ENCODE measurements around the gene CLDN2. TPM values are rescaled to one million over a fixed set of nuclear protein-coding genes. Genes with fewer than 3 reads are reported as not detected.
A peak's percentile ranks its signal among the peaks of the same experiment; 100 is the strongest.
"Not testable (repeated sequence)": the region's sequence is repeated elsewhere in the genome, so short reads cannot be mapped to it uniquely, and the experiment has no call there.

The CLDN2 gene
- not detected in 2 replicates for total RNA-seq

GRCh38 chrX:106919932-106920452 lies at the start of gene CLDN2:
Gene CLDN2 (plus strand): TSS chrX:106920402. CDS start chrX:106928229, 7,827 bp downstream.
- peaks cover 15% of the 10 kb centered on the region for H3K27me3 ChIP-seq (ENCODE audit: insufficient read depth, low read length)
- H3K4me1 ChIP-seq (ENCODE audit: insufficient read depth, low read length), result no peaks in the 10 kb centered on the region
- H3K27ac ChIP-seq (ENCODE audit: low read depth, low read length), result no peak within 1 kb of the TSS
- no peaks in the 10 kb centered on the region for H3K36me3 ChIP-seq (ENCODE audit: insufficient read depth, low read length)
- H3K79me2 ChIP-seq (ENCODE audit: insufficient read depth, low read length), result no peaks in the 10 kb centered on the region
- H4K20me1 ChIP-seq (ENCODE audit: insufficient read depth, low read length), result no peaks in the 10 kb centered on the region
- no peak within 1 kb of the TSS for H3K4me3 ChIP-seq (ENCODE audit: insufficient read depth, low read length)
- DNase-seq (ENCODE audit: insufficient read length, low spot score, missing footprints), result no peak
- no peak within 1 kb of the TSS for H2AFZ ChIP-seq (ENCODE audit: low read length)
- no peak within 1 kb of the TSS for H3K4me2 ChIP-seq (ENCODE audit: insufficient read depth, low read length)
- TF ChIP-seq, protein P1, sequence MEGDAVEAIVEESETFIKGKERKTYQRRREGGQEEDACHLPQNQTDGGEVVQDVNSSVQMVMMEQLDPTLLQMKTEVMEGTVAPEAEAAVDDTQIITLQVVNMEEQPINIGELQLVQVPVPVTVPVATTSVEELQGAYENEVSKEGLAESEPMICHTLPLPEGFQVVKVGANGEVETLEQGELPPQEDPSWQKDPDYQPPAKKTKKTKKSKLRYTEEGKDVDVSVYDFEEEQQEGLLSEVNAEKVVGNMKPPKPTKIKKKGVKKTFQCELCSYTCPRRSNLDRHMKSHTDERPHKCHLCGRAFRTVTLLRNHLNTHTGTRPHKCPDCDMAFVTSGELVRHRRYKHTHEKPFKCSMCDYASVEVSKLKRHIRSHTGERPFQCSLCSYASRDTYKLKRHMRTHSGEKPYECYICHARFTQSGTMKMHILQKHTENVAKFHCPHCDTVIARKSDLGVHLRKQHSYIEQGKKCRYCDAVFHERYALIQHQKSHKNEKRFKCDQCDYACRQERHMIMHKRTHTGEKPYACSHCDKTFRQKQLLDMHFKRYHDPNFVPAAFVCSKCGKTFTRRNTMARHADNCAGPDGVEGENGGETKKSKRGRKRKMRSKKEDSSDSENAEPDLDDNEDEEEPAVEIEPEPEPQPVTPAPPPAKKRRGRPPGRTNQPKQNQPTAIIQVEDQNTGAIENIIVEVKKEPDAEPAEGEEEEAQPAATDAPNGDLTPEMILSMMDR (IDR thresholded peaks at IDR 0.05; ENCODE audit: extremely low read depth, low read depth, low read length), result no peak
- H3K9me3 ChIP-seq (ENCODE audit: low read depth, low read length), result no peaks in the 10 kb centered on the region

DNA sequence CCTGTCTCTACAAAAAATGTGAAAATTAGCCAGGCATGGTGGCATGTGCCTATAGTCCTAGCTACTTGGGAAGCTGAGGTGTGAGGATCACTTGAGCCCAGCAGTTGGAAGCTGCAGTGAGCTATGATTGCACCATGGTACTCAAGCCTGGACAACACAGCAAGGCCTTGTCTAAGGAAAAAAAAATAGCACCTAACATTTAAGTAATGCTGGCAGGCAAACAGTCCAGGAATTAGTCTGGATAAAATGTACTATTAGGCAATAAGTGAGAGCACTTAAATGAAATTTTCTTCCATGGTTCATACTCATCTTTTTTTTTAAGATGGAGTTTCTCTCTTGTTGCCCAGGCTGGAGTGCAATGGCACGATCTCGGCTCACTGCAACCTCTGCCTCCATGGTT lies 47.4 kb upstream of the CLDN2 start:
- H3K4me2 ChIP-seq (ENCODE audit: insufficient read depth, low read length); H3K36me3 ChIP-seq (ENCODE audit: insufficient read depth, low read length); H2AFZ ChIP-seq (ENCODE audit: low read length); DNase-seq (ENCODE audit: insufficient read length, low spot score, missing footprints); H3K9me3 ChIP-seq (ENCODE audit: low read depth, low read length); H3K27me3 ChIP-seq (ENCODE audit: insufficient read depth, low read length); H4K20me1 ChIP-seq (ENCODE audit: insufficient read depth, low read length); H3K79me2 ChIP-seq (ENCODE audit: insufficient read depth, low read length); H3K4me3 ChIP-seq (ENCODE audit: insufficient read depth, low read length); H3K4me1 ChIP-seq (ENCODE audit: insufficient read depth, low read length); H3K27ac ChIP-seq (ENCODE audit: low read depth, low read length): not testable (repeated sequence)

GRCh38 chrX:106874075-106874474 lies 46.1 kb upstream of the CLDN2 start:
- H3K27ac ChIP-seq (ENCODE audit: low read depth, low read length), result no peak overlapping the region
- H3K79me2 ChIP-seq (ENCODE audit: insufficient read depth, low read length), result no peaks in the 10 kb centered on the region
- DNase-seq (ENCODE audit: insufficient read length, low spot score, missing footprints), result no peak
- no peaks in the 10 kb centered on the region for H3K9me3 ChIP-seq (ENCODE audit: low read depth, low read length)
- H3K4me3 ChIP-seq (ENCODE audit: insufficient read depth, low read length), result no peak overlapping the region
- H2AFZ ChIP-seq (ENCODE audit: low read length), result no peak overlapping the region
- H3K27me3 ChIP-seq (ENCODE audit: insufficient read depth, low read length), result no peaks in the 10 kb centered on the region
- TF ChIP-seq, protein P1 (IDR thresholded peaks at IDR 0.05; ENCODE audit: extremely low read depth, low read depth, low read length), result peak; percentile 70
- no peaks in the 10 kb centered on the region for H4K20me1 ChIP-seq (ENCODE audit: insufficient read depth, low read length)
- no peaks in the 10 kb centered on the region for H3K4me1 ChIP-seq (ENCODE audit: insufficient read depth, low read length)
- H3K36me3 ChIP-seq (ENCODE audit: insufficient read depth, low read length), result peaks cover 7% of the 10 kb centered on the region
- no peak overlapping the region for H3K4me2 ChIP-seq (ENCODE audit: insufficient read depth, low read length)

DNA sequence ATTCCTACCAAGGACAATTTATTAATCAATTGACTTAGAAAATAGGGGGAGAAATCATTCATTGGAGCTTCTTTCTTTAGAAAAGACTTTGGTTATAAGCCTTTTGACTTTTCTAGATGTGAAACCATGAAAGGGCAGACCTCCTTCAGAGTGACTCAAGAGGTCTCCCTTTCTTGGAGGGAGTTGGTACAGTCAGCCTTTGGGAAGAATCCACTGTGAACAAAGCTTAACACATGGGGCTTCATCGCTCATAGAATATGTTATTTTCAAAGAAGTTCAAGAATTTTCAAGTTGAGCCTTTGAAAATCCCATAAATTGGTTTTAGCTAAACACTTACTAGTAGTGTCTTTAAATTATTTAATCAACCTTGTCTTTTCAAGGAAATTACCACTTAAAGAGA lies 45.1 kb upstream of the CLDN2 start:
- Histone ChIP-seq H4K20me1 (ENCODE audit: insufficient read depth, low read length) (no peaks in the 10 kb centered on the region), H2AFZ (ENCODE audit: low read length) (no peak overlapping the region), H3K36me3 (ENCODE audit: insufficient read depth, low read length) (peaks cover 7% of the 10 kb centered on the region), H3K4me3 (ENCODE audit: insufficient read depth, low read length) (no peak overlapping the region), H3K4me2 (ENCODE audit: insufficient read depth, low read length) (no peak overlapping the region), H3K27me3 (ENCODE audit: insufficient read depth, low read length) (peaks cover 4% of the 10 kb centered on the region), H3K9me3 (ENCODE audit: low read depth, low read length) (no peaks in the 10 kb centered on the region), H3K27ac (ENCODE audit: low read depth, low read length) (no peak overlapping the region), H3K79me2 (ENCODE audit: insufficient read depth, low read length) (no peaks in the 10 kb centered on the region), H3K4me1 (ENCODE audit: insufficient read depth, low read length) (no peaks in the 10 kb centered on the region)
- TF ChIP-seq, protein P1 (IDR thresholded peaks at IDR 0.05; ENCODE audit: extremely low read depth, low read depth, low read length), result no peak
- no peak for DNase-seq (ENCODE audit: insufficient read length, low spot score, missing footprints)

All from osteoblast (primary cell).